Suprapubic skin (tissue), 4 donors: Measurements from ENCODE around the gene ZSWIM3. TPM values are rescaled to one million over a fixed set of nuclear protein-coding genes. Genes with fewer than 3 reads are reported as not detected.

ENCODE experiments used
- DNase-seq, 2 donors: peaks; one replicate each; pipeline ENCODE4 v3.0.0-alpha.2; 2019; ENCODE audit warnings: low spot score in 2 of 2
- H3K27ac ChIP-seq: fragments of 200-600 bp; sonication (generic); one replicate; pipeline ENCODE4 v1.5.1; 2019
- H3K27me3 ChIP-seq: fragments of 200-600 bp; sonication (generic); one replicate; pipeline ENCODE4 v1.5.1; 2019
- H3K36me3 ChIP-seq: fragments of 200-600 bp; sonication (generic); one replicate; pipeline ENCODE4 v1.5.1; 2019
- H3K4me1 ChIP-seq: fragments of 200-600 bp; sonication (generic); one replicate; pipeline ENCODE4 v1.5.1; 2019
- H3K4me3 ChIP-seq: fragments of 200-600 bp; sonication (generic); one replicate; pipeline ENCODE4 v1.5.1; 2019; ENCODE audit warnings: mild to moderate bottlenecking
- H3K9me3 ChIP-seq: fragments of 200-600 bp; sonication (generic); one replicate; pipeline ENCODE4 v1.5.1; 2019
- EP300 ChIP-seq: sonication (generic); formaldehyde crosslinking; IDR thresholded peaks from one replicate; pipeline ENCODE4 v1.6.1; 2017; ENCODE audit warnings: antibody characterized with exemption
- POLR2A ChIP-seq, 2 donors: fragments of 450-650 bp; IDR thresholded peaks; one replicate each; pipeline ENCODE4 v1.6.1; 2017; ENCODE audit warnings: antibody characterized with exemption in 2 of 2, mild to moderate bottlenecking in 2 of 2, moderate library complexity in 2 of 2
- POLR2AphosphoS5 ChIP-seq, 3 donors: sonication (generic); formaldehyde crosslinking; IDR thresholded peaks; one replicate each; pipeline ENCODE4 v1.6.1; 2017; ENCODE audit warnings: antibody characterized with exemption in 3 of 3
- WGBS: methylation state at CpG from one replicate; pipeline ENCODE4 v1.1.5; 2018; 5-methylcytosine and 5-hydroxymethylcytosine counted together
- total RNA-seq, 4 donors: library from RNA; depleted of rRNA; stranded (reverse); fragments of >200 nt; gene quantifications; one replicate each; pipeline ENCODE4 v1.1.0, GENCODE V29; 2016
- TF ChIP-seq, protein P1 (sequence below), 2 donors: fragments of 200-600 bp in 1 of 2; fragments of 450-650 bp in 1 of 2; sonication (generic) in 1 of 2; IDR thresholded peaks; one replicate each; pipeline ENCODE4 v1.5.1; 2016 to 2019; ENCODE audit warnings: antibody characterized with exemption in 2 of 2, mild to moderate bottlenecking in 1 of 2, moderate library complexity in 1 of 2

Gene ZSWIM3
- total RNA-seq, 4 donors from 2014 or later = 2.1 to 4.6 (median 3.6) TPM

DNA sequence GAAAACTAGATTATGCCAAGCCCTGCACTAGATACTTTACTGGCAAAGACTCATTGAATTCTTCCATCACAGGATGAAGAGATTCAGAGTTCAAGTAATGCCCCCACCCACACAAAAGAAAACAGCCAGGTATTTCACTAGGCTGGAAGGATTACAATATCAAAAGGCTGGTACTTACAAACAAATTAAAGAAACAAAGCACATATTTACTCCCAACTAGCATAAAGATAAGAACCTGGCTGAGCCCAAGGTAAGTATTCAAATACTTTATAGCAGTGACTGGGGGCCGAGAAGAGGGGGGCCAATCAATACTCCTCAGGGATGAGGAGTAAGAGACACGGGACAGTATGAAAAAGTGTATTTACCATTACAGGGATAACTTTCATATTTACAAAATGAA lies 3.9 kb upstream of the ZSWIM3 start:
- H3K4me1 ChIP-seq = peaks cover 32% of the 10 kb centered on the region
- TF ChIP-seq POLR2AphosphoS5 (IDR thresholded peaks at IDR 0.05) (no peak), EP300 (no peak), POLR2A (IDR thresholded peaks at IDR 0.05) (no peak)
- TF ChIP-seq, protein P1, sequence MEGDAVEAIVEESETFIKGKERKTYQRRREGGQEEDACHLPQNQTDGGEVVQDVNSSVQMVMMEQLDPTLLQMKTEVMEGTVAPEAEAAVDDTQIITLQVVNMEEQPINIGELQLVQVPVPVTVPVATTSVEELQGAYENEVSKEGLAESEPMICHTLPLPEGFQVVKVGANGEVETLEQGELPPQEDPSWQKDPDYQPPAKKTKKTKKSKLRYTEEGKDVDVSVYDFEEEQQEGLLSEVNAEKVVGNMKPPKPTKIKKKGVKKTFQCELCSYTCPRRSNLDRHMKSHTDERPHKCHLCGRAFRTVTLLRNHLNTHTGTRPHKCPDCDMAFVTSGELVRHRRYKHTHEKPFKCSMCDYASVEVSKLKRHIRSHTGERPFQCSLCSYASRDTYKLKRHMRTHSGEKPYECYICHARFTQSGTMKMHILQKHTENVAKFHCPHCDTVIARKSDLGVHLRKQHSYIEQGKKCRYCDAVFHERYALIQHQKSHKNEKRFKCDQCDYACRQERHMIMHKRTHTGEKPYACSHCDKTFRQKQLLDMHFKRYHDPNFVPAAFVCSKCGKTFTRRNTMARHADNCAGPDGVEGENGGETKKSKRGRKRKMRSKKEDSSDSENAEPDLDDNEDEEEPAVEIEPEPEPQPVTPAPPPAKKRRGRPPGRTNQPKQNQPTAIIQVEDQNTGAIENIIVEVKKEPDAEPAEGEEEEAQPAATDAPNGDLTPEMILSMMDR (IDR thresholded peaks at IDR 0.05) = no peak

DNA sequence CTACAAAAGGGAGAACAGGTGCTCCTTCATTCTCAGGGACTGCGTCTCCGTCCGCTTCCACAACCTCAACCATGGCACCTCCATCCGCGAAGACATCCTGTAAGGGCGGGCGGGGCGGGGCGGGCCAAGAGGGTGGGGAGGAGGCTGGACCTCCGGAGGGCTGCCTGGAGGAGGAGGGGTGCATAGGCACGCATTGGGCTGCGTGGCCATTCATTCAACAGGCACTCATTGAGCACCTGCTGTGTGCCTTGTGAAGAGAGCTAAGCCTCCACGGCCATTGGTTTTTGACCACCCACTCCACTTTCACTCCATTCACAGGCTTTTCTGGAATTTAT lies 435 bp downstream of the ZSWIM3 start:
- TF ChIP-seq, protein P1 (IDR thresholded peaks at IDR 0.05) = no peak
- no peak for TF ChIP-seq EP300
- TF ChIP-seq POLR2A (IDR thresholded peaks at IDR 0.05) = no peak
- no peak for TF ChIP-seq POLR2AphosphoS5 (IDR thresholded peaks at IDR 0.05)
- H3K27ac ChIP-seq = peak overlapping the region; percentile 52
- no peaks in the 10 kb centered on the region for H3K27me3 ChIP-seq
- WGBS = 15% methylated on average over 13 of the region's 13 CpGs
- no peak for DNase-seq
- H3K4me3 ChIP-seq = peak overlapping the region; percentile 79
- H3K9me3 ChIP-seq = no peaks in the 10 kb centered on the region
- peaks cover 8% of the 10 kb centered on the region for H3K36me3 ChIP-seq
- H3K4me1 ChIP-seq = peaks cover 32% of the 10 kb centered on the region

More for the DNA sequence above, 3.9 kb upstream of the ZSWIM3 start:
- Histone ChIP-seq H3K9me3 (no peaks in the 10 kb centered on the region), H3K36me3 (peaks cover 27% of the 10 kb centered on the region), H3K27ac (no peak overlapping the region), H3K27me3 (no peaks in the 10 kb centered on the region), H3K4me3 (no peak overlapping the region)
- no peak for DNase-seq
- 95% methylated on average over 2 of the region's 2 CpGs for WGBS

- Histone ChIP-seq H3K36me3 (no peaks in the 10 kb centered on the region), H3K27ac (no peak overlapping the region), H3K4me1 (peaks cover 29% of the 10 kb centered on the region), H3K4me3 (no peak overlapping the region), H3K27me3 (no peaks in the 10 kb centered on the region), H3K9me3 (no peaks in the 10 kb centered on the region)
- WGBS = 92% methylated on average over 5 of the region's 5 CpGs
- TF ChIP-seq POLR2AphosphoS5 (IDR thresholded peaks at IDR 0.05) (no peak), EP300 (no peak), POLR2A (IDR thresholded peaks at IDR 0.05) (no peak)
- TF ChIP-seq, protein P1 (IDR thresholded peaks at IDR 0.05) = no peak
- DNase-seq = no peak
Observed at GRCh38 chr20:45859916-45860315, 2.5 kb downstream of the ZSWIM3 start.

DNA sequence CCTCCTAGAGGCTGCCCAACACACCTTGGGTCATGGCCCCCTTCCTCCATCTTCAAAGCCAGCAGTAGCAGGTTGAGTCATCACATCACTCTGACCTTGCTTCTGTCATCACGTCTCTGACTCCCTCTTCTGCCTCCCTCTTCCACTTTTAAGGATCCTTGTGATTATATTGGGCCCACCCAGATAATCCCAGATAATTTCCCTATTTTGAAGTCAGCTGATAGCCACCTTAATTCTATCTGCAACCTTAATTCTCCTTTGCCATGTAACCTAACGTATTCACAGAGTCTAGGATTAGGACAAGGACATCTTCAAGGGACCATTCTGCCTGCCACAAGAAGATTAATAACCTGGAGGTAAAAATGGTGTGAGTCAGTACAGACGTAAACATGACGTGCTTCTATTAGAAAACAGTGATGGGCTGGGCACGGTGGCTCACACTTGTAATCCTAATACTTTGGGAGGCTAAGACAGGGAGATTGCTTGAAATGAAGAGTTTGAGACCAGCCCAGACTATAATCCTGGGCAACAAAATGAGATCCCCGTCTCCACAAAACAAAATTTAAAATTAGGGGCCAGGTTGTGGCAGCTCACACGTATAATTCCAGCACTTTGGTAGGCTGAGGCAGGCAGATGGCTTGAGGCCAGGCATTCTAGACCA lies 3.3 kb downstream of the ZSWIM3 start:
- Histone ChIP-seq H3K9me3 (no peaks in the 10 kb centered on the region), H3K36me3 (no peaks in the 10 kb centered on the region), H3K4me1 (peaks cover 22% of the 10 kb centered on the region), H3K27ac (no peak overlapping the region), H3K4me3 (no peak overlapping the region), H3K27me3 (no peaks in the 10 kb centered on the region)
- no peak for DNase-seq
- WGBS = 69% methylated on average over 7 of the region's 7 CpGs
- TF ChIP-seq EP300 (no peak), POLR2AphosphoS5 (IDR thresholded peaks at IDR 0.05) (no peak), POLR2A (IDR thresholded peaks at IDR 0.05) (no peak)
- TF ChIP-seq, protein P1 (IDR thresholded peaks at IDR 0.05) = no peak

DNA sequence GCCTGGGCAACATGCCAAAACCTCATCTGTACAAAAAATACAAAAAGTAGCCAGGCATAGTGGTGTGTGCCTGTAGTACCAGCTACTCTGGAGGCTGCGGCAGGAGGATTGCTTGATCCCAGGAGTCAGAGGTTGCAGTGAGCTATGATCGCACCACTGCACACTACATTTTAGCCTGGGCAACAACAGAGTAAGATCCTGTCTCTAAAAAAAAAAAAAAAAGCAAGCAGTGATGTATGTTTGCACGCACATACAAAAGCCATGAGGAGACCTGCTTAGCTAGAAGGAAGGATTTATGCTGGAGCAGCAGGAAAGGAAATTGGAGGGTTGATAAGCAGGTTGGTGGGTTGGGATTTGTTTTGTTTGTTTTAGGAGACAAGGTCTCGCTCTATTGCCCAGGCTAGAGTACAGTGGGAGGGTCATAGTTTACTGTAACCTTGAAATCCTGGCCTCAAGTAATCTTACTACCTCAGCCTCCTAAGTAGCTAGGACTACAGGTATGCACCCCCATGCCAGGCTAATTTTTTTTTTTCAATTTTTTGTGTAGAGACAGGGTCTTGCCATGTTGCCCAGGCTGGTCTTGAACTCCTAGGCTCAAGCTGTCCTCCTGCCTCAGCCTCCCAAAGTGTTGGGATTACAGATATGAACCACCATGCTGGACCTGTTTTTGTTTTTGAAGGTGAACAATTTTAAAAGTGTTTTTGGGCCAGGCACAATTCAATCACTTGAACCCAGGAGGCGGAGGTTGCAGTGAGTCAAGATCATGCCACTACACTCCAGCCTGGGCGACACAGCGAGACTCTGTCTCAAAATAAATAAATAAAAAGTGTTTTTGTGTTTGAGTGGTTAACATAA lies 4.0 kb downstream of the ZSWIM3 start:
- peaks cover 14% of the 10 kb centered on the region for H3K4me1 ChIP-seq
- TF ChIP-seq POLR2A (IDR thresholded peaks at IDR 0.05) (no peak), POLR2AphosphoS5 (IDR thresholded peaks at IDR 0.05) (no peak), EP300 (no peak)
- TF ChIP-seq, protein P1 (IDR thresholded peaks at IDR 0.05) = no peak
- H3K27me3 ChIP-seq = no peaks in the 10 kb centered on the region
- H3K27ac ChIP-seq = no peak overlapping the region
- DNase-seq = no peak
- no peaks in the 10 kb centered on the region for H3K36me3 ChIP-seq
- WGBS = 93% methylated on average over 7 of the region's 7 CpGs
- H3K9me3 ChIP-seq = no peaks in the 10 kb centered on the region
- no peak overlapping the region for H3K4me3 ChIP-seq
